Tibial artery (tissue), 4 donors: Measurements from ENCODE around the gene CDCP2.

Experiments
- DNase-seq, 2 donors: peaks; one replicate each; pipeline ENCODE4 v3.0.0-alpha.2; 2019
- H3K27ac ChIP-seq, 2 donors: fragments of 200-600 bp; sonication (generic) in 1 of 2; 1 replicate in 1 of 2; 2 replicates in 1 of 2; pipeline ENCODE4 v1.5.1; 2018 to 2019; ENCODE audit warnings: mild to moderate bottlenecking in 1 of 2
- H3K27me3 ChIP-seq, 2 donors: fragments of 200-600 bp; sonication (generic) in 1 of 2; one replicate each; pipeline versions ENCODE4 v1.5.1 to v1.6.0; 2016 to 2019
- H3K36me3 ChIP-seq, 3 donors: fragments of 200-600 bp; sonication (generic) in 2 of 3; one replicate each; pipeline ENCODE4 v1.5.1; 2016 to 2019; ENCODE audit warnings: mild to moderate bottlenecking in 2 of 3
- H3K4me1 ChIP-seq, 4 donors: fragments of 200-600 bp; sonication (generic) in 2 of 4; 1 replicate in 3 of 4; 2 replicates in 1 of 4; pipeline ENCODE4 v1.5.1; 2016 to 2019
- H3K4me3 ChIP-seq, 2 donors: fragments of 200-600 bp; sonication (generic) in 1 of 2; 1 replicate in 1 of 2; 2 replicates in 1 of 2; pipeline ENCODE4 v1.5.1; 2018 to 2019; ENCODE audit warnings: mild to moderate bottlenecking in 2 of 2
- H3K9me3 ChIP-seq, 3 donors: fragments of 200-600 bp; sonication (generic) in 1 of 3; one replicate each; pipeline ENCODE4 v1.5.1; 2016 to 2019
- intact Hi-C: fragments of 100-400 bp; cut with DNase I; formaldehyde crosslinking; loops from one replicate; pipeline ENCODE4 v1.15.0; 2023; ENCODE audit warnings: low total_unique reads
- TF ChIP-seq, protein P1 (sequence below), 2 experiments: fragments of 200-600 bp in 1 of 2; fragments of 450-650 bp in 1 of 2; IDR thresholded peaks; one replicate each; pipeline ENCODE4 v1.5.1; 2017 to 2019; ENCODE audit warnings: antibody characterized with exemption in 2 of 2, mild to moderate bottlenecking in 1 of 2, moderate library complexity in 1 of 2

The CDCP2 gene

DNA sequence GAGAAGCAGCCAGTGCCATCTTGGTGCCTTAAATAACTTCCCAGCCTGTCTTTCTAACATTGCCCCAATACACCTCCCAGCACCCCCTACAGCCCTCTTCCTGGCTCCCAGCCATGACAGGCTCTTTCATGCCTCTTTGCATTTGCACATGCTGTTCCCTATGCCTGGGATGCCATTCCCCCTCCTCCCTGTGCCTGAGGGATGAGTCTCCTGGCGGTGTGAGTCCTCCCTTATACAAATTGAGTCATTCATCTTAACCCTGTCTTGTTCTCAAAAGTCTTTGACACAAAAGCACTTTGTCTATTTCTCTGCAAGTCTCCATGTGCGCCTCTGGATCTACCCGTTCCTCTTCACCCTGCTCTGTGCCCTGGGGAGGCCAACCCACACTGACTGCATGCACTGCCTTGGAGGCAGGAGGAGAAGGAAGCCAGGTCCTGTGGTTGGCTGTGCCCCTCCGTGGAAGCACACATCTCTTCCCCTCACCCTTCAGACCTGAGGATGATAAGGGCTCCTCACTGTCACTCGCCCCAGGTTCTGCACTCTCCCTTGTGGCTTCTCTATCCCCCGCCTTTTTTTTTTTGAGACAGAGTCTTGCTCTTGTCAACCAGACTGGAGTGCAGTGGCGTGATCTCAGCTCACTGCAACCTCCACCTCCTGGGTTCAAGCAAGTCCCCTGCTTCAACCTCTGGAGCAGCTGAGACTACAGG is 25.1 kb downstream of the CDCP2 start:
- H3K27ac ChIP-seq: no peak overlapping the region
- intact Hi-C loops: loop anchor here (10.0 kb wide), 1 partner anchor 107 kb away; no protein-coding TSS in a partner anchor

DNA sequence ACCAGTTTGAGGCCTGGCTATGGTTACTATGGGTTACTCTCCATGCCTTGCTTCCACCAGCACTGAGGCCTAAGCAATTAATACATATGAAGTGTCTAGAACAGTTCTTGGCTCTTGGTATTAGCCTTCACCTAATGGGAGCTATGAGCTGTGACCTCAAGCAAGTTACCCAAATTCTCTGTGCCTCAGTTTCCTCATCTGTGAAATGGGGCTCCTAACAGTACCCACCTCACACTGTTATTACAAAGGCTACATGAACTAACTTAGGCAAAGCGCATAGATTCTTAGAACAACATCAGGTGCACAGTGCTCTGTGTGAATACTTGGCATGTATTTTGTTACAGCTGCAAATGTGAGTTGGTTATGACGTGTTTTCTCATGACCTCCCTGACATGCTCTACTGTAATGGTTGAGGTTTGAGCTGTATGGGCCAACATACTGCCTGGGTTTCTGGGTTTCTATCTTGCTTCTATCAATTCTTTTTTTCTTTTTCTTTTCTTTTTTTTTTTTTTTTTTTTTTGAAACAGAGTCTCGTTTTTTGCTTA is 26.5 kb downstream of the CDCP2 start:
- TF ChIP-seq, protein P1, sequence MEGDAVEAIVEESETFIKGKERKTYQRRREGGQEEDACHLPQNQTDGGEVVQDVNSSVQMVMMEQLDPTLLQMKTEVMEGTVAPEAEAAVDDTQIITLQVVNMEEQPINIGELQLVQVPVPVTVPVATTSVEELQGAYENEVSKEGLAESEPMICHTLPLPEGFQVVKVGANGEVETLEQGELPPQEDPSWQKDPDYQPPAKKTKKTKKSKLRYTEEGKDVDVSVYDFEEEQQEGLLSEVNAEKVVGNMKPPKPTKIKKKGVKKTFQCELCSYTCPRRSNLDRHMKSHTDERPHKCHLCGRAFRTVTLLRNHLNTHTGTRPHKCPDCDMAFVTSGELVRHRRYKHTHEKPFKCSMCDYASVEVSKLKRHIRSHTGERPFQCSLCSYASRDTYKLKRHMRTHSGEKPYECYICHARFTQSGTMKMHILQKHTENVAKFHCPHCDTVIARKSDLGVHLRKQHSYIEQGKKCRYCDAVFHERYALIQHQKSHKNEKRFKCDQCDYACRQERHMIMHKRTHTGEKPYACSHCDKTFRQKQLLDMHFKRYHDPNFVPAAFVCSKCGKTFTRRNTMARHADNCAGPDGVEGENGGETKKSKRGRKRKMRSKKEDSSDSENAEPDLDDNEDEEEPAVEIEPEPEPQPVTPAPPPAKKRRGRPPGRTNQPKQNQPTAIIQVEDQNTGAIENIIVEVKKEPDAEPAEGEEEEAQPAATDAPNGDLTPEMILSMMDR (IDR thresholded peaks at IDR 0.05): no peak
- intact Hi-C loops: loop anchor here (10.0 kb wide), 1 partner anchor 108 kb away; no protein-coding TSS in a partner anchor
- peaks cover 0 to 8% (median 4%) of the 10 kb centered on the region in 4 donors for H3K4me1 ChIP-seq
- no peaks in the 10 kb centered on the region for H3K27me3 ChIP-seq
- H3K4me3 ChIP-seq: no peak overlapping the region
- H3K27ac ChIP-seq: no peak overlapping the region
- H3K9me3 ChIP-seq: no peaks in the 10 kb centered on the region
- H3K36me3 ChIP-seq: no peaks in the 10 kb centered on the region
- no peak for DNase-seq

More for the DNA sequence above, 25.1 kb downstream of the CDCP2 start:
- DNase-seq: no peak
- no peaks in the 10 kb centered on the region for H3K4me1 ChIP-seq
- H3K36me3 ChIP-seq: no peaks in the 10 kb centered on the region
- no peak overlapping the region for H3K4me3 ChIP-seq
- TF ChIP-seq, protein P1 (IDR thresholded peaks at IDR 0.05): no peak
- H3K9me3 ChIP-seq: no peaks in the 10 kb centered on the region
- H3K27me3 ChIP-seq: no peaks in the 10 kb centered on the region

DNA sequence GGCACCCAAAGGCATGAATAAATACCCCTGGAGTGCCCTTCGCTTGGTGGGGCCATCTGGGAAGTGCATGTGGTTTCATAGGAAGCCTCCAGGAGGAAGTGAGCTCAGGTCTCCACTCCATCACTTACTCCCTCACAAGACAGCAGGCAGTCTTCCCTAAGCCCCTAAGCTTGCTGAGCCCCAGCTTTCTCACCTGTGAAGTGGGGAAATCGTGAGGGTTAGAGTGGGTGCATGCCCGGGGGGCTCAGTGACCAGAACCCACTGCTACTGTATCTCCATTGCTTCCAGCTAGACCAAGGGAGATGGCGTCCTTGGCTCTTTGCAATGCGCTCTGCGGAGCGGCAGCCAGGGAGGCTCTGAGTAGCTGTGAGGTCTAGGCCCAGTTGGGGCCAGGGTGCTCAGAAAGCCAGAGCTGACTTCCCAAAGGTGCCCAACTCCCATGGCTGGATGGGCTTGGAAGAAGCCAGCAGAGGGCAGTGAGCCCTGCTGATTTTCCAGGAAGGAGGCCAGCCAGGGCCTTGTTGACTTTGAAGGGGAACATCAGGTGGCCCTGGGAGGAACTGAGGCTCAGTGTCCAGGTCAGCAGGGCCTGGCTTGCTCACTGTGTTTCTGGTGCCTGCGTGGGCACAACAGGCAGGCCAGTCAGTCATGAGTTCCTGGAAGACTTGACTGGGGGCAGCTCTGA is 27.3 kb downstream of the CDCP2 start:
- Histone ChIP-seq H3K4me1 (peaks cover 0 to 13% (median 6%) of the 10 kb centered on the region in 4 donors), H3K27me3 (no peaks in the 10 kb centered on the region), H3K27ac (no peak overlapping the region), H3K9me3 (no peaks in the 10 kb centered on the region), H3K4me3 (no peak overlapping the region), H3K36me3 (no peaks in the 10 kb centered on the region)
- intact Hi-C loops: loop anchor here (10.0 kb wide), 1 partner anchor 109 kb away; no protein-coding TSS in a partner anchor
- DNase-seq: no peak
- TF ChIP-seq, protein P1 (IDR thresholded peaks at IDR 0.05): peak; percentile 12 to 22

DNA sequence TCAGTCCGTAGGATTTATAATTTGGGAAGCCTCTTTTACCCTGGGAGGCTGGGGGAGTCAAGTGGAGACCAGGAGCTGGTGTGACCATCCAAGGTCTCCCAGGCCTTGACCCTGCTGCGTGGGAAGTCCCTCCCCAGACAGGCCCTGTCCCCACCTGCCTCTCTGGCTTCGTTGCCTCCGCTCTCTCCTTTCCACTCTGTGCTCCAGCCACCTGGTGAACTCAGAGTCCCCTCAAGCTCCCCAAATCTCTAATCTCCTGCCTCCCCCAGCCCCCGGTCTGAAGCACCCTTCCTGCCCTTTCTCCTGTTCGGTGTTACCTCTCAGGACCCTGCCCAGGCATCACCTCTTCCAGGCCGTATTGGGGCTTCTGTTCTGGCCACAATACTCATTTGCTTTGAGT is 27.9 kb downstream of the CDCP2 start:
- TF ChIP-seq, protein P1 (IDR thresholded peaks at IDR 0.05): no peak
- no peak for DNase-seq
- intact Hi-C loops: loop anchor here (5.0 to 10.0 kb wide), 2 partner anchors 110 to 282 kb away; partner anchors contain the start of gene SSBP3

DNA sequence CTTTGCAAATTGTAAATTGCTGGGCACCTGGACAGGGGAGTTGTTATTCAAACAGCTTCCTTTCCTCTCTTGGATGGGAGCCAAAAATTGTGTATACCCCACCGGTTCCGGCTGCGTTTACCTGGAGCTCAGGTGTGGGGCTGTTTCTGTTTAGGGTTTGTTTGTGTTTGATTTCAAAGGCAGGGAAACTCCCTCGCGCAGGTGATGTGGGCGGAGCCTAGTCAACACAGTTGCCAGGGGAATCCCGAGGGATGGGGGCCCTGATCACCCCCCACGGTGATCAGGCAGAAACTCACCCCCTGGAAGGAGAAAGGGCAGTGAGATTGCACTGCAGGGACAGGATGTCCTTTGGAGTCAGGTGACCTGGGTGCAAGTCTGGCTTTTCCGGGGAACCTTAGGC is 28.3 kb downstream of the CDCP2 start:
- Histone ChIP-seq H3K36me3 (no peaks in the 10 kb centered on the region), H3K27me3 (no peaks in the 10 kb centered on the region), H3K4me1 (peaks cover 0 to 13% (median 6%) of the 10 kb centered on the region in 4 donors), H3K4me3 (no peak overlapping the region), H3K27ac (no peak overlapping the region), H3K9me3 (no peaks in the 10 kb centered on the region)
- TF ChIP-seq, protein P1 (IDR thresholded peaks at IDR 0.05): no peak
- intact Hi-C loops: loop anchor here (5.0 to 10.0 kb wide), 2 partner anchors 110 to 283 kb away; partner anchors contain the start of gene SSBP3
- DNase-seq: no peak

More for the DNA sequence above, 27.9 kb downstream of the CDCP2 start:
- Histone ChIP-seq H3K4me1 (peaks cover 0 to 13% (median 6%) of the 10 kb centered on the region in 4 donors), H3K4me3 (no peak overlapping the region), H3K36me3 (no peaks in the 10 kb centered on the region), H3K27ac (no peak overlapping the region), H3K9me3 (no peaks in the 10 kb centered on the region), H3K27me3 (no peaks in the 10 kb centered on the region)
